Measurements from ENCODE around the gene CDK4. TPM values are rescaled to one million over a fixed set of nuclear protein-coding genes. Genes with fewer than 3 reads are reported as not detected.

The CDK4 gene
- total and polyA plus RNA-seq, 4 donors: 69.7 to 115 (median 89.9) TPM

- no peaks in the 10 kb centered on the region for H3K27me3 ChIP-seq (ENCODE audit: control insufficient read depth in 3 of 3, insufficient read depth in 3 of 3, low read length in 2 of 3)
- DNase-seq (no peak), ATAC-seq (ENCODE audit: insufficient read depth, low FRiP score) (no peak)
- H3K9me3 ChIP-seq (ENCODE audit: control insufficient read depth in 4 of 4, insufficient read depth in 3 of 4, low read length in 3 of 4): peaks cover 0 to 5% (median 0%) of the 10 kb centered on the region in 4 donors
- TF ChIP-seq CTCF (IDR thresholded peaks at IDR 0.05; ENCODE audit: control extremely low read depth, extremely low read depth): no peak
- peak overlapping the region in 1 of 2 donors; percentile 27 for H3K27ac ChIP-seq (ENCODE audit: low read depth in 1 of 2, low read length in 1 of 2)
- H3K9ac ChIP-seq (ENCODE audit: insufficient read depth in 1 of 2, low read length in 2 of 2): no peak overlapping the region
- no peak overlapping the region for H3K4me3 ChIP-seq
- peaks cover 5 to 42% (median 16%) of the 10 kb centered on the region in 5 donors for H3K4me1 ChIP-seq (ENCODE audit: control insufficient read depth in 5 of 5, insufficient read depth in 5 of 5, low read length in 5 of 5)
- WGBS, 2 donors: 26 to 56% methylated on average over 1 of the region's 1 CpG
- H3K36me3 ChIP-seq (ENCODE audit: control insufficient read depth in 4 of 4, insufficient read depth in 4 of 4, low read length in 4 of 4): peaks cover 4 to 22% (median 14%) of the 10 kb centered on the region in 4 donors
Measured at GRCh38 chr12:57753756-57754337, 1.7 kb upstream of the CDK4 start.

- Histone ChIP-seq H3K36me3 (ENCODE audit: control insufficient read depth in 4 of 4, insufficient read depth in 4 of 4, low read length in 4 of 4) (peaks cover 5 to 21% (median 19%) of the 10 kb centered on the region in 4 donors), H3K4me3 (no peak overlapping the region), H3K27me3 (ENCODE audit: control insufficient read depth in 3 of 3, insufficient read depth in 3 of 3, low read length in 2 of 3) (no peaks in the 10 kb centered on the region), H3K27ac (ENCODE audit: low read depth in 1 of 2, low read length in 1 of 2) (peak overlapping the region; percentile 7 to 56), H3K9me3 (ENCODE audit: control insufficient read depth in 4 of 4, insufficient read depth in 3 of 4, low read length in 3 of 4) (no peaks in the 10 kb centered on the region), H3K9ac (ENCODE audit: insufficient read depth in 1 of 2, low read length in 2 of 2) (peak overlapping the region in 1 of 2 donors; percentile 27), H3K4me1 (ENCODE audit: control insufficient read depth in 5 of 5, insufficient read depth in 5 of 5, low read length in 5 of 5) (peaks cover 5 to 42% (median 16%) of the 10 kb centered on the region in 5 donors)
- 2% methylated on average over 5 of the region's 5 CpGs for WGBS, 2 donors
- DNase-seq (no peak), ATAC-seq (ENCODE audit: insufficient read depth, low FRiP score) (no peak)
- no peak for TF ChIP-seq CTCF (IDR thresholded peaks at IDR 0.05; ENCODE audit: control extremely low read depth, extremely low read depth)
Measured at GRCh38 chr12:57752668-57753000, 524 bp upstream of the CDK4 start.

GRCh38 chr12:57751432-57751787 lies 700 bp downstream of the CDK4 start:
- Histone ChIP-seq H3K27ac (ENCODE audit: low read depth in 1 of 2, low read length in 1 of 2) (peak overlapping the region; percentile 82 to 95), H3K9ac (ENCODE audit: insufficient read depth in 1 of 2, low read length in 2 of 2) (peak overlapping the region; percentile 91 to 96), H3K4me3 (peak overlapping the region; percentile 62), H3K27me3 (ENCODE audit: control insufficient read depth in 3 of 3, insufficient read depth in 3 of 3, low read length in 2 of 3) (no peaks in the 10 kb centered on the region), H3K4me1 (ENCODE audit: control insufficient read depth in 5 of 5, insufficient read depth in 5 of 5, low read length in 5 of 5) (peaks cover 5 to 39% (median 13%) of the 10 kb centered on the region in 5 donors), H3K9me3 (ENCODE audit: control insufficient read depth in 4 of 4, insufficient read depth in 3 of 4, low read length in 3 of 4) (no peaks in the 10 kb centered on the region), H3K36me3 (ENCODE audit: control insufficient read depth in 4 of 4, insufficient read depth in 4 of 4, low read length in 4 of 4) (peaks cover 9 to 29% (median 24%) of the 10 kb centered on the region in 4 donors)
- WGBS, 2 donors: 11 to 16% methylated on average over 8 of the region's 8 CpGs
- no peak for TF ChIP-seq CTCF (IDR thresholded peaks at IDR 0.05; ENCODE audit: control extremely low read depth, extremely low read depth)
- no peak for ATAC-seq (ENCODE audit: insufficient read depth, low FRiP score)
- no peak for DNase-seq
